GM19324 (cell line): ENCODE data around the gene DNMBP.
"Not testable (repeated sequence)": the region's sequence is repeated elsewhere in the genome, so short reads cannot be mapped to it uniquely, and the experiment has no call there.

Experiments used
- ATAC-seq: cut with Tn5 transposase; IDR thresholded peaks from one replicate; pipeline ENCODE4 v1.9.1; 2021; ENCODE audit warnings: mild to moderate bottlenecking, moderate library complexity; ENCODE audit not compliant: unreplicated experiment, low FRiP score

DNMBP gene

DNA sequence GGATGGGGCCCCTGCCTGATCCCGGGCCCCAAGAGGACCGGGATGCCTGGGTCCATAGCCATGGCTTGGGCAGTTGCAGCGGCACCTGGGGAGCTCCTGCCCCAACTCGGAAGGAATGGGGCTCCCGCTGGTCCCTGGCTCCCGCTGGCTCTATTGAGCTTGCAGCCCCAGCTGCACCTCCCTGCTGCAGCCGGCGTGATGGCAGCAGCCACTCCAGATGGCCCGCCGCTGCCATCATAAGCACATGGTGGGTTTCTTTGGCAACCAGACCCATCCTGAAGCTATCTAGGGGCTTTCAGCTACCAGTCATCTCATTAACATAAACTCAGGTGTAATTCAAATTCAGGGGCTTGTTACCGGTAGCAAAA, 11.1 kb upstream of the DNMBP start:
- ATAC-seq, result no peak

GRCh38 chr10:100020142-100020885, 10.6 kb upstream of the DNMBP start:
- ATAC-seq, result no peak

DNA sequence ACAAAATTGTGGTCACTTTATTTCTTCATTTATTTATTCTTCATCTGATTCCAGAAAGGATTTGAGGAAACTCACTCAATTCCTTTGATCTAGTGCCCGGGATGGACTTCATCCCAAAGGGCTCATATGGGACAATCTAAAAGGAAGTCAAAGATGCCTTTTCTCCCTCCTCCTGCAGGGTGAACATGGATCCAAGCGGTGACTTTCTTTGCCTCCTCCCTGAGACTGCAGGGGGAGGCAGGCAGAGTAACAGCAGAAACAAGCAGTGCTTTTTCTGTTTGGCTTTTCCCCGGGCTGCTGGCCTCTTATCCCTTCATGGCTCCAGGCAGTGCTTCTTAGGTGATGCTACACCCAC, 10.0 kb upstream of the DNMBP start:
- ATAC-seq, result no peak

GRCh38 chr10:100014071-100014762, 4.5 kb upstream of the DNMBP start:
- peak; percentile 66 for ATAC-seq

- ATAC-seq, result no peak
Measured at GRCh38 chr10:100013621-100014020, 3.9 kb upstream of the DNMBP start.

DNA sequence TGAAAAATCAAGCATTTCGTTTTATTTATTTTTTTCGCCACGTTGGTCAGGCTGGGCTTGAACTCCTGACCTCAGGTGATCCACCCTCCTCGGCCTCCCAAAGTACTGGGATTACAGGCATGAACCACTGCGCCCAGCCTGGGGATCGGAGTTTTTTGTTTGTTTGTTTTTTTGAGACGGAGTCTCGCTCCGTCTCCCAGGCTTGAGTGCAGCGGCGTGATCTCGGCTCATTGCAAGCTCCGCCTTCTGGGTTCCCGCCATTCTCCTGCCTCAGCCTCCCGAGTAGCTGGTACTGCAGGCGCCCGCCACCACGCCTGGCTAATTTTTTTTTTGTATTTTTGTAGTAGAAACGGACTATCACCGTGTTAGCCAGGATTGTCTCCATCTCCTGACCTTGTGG, 2.2 kb upstream of the DNMBP start:
- ATAC-seq, result not testable (repeated sequence)

DNA sequence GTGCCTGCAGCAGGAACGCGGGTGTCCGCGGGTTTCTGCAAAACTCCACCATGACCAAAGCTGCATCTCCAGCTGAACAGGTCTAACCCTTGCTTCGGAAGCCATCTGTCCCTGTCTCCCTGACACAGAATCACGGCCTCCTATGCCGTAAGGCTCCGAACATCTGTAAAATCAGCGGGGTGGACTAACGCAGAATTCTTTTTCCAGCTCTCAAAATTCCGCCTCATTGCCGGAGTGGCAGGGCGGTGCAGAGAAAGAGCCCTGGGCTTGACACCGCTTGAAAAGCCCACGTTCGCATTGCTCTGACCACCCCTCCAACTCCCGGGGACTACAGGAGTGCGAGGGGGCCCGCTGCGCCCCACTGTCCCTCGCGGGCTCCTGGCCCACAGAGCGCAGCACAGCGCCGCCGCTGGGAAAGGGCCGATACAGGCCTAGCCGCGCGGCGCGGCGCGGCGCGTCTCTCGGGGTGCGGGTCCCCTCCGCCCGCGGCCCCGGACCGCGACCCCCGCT, 409 bp downstream of the DNMBP start:
- peak; percentile 57 for ATAC-seq

- ATAC-seq, result no peak
Measured at GRCh38 chr10:100008708-100009282, 952 bp downstream of the DNMBP start.

DNA sequence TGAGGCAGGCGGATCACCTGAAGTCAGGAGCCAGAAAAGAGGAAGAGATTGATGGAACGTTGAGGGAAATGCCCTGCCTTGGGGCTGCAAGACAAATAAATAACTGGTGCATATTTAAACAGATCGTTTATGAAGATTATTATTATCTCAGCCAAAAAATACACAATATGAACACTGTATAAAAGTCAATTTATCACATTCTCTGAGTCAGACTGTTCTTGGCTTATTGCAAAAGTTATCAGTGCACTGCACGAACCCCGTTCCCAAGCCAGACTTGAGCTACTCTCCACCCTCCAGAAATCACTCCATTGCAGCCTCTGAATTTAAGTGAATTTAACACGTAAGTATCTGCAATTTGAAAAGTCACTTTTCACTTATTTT, 1.6 kb downstream of the DNMBP start:
- no peak for ATAC-seq

- ATAC-seq, result no peak
Measured at GRCh38 chr10:100007231-100008141, 2.3 kb downstream of the DNMBP start.

DNA sequence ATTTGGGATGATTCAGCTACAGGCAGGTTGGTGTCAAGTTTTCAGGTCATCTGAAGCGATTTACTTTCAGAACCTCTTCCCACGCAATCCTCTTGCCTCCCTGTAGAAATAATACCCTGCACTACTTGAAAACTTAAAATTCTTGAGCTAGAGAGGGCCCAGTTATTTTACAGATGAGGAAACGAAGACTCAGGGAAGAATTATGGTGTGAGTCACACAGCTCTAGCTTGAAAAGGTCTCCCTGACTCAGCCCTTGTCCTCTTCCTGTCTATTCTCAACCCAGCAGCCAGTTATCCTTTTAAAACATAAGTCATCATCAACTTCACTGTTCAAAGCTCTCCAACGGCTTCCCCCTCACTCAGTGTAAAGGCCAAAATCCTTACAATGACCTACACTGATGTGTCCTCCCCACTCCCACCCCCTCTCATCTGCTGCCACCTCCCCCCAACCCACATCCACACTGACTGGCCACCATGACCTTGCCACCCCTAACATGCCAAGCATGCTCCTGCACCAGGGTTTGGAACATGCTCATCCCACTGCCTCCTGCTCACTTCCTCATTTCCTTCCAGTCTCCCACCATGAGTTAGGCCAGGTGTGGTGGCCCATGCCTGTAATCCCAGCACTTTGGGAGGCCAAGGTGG, 3.4 kb downstream of the DNMBP start:
- no peak for ATAC-seq

- no peak for ATAC-seq
Measured at GRCh38 chr10:100004805-100005510, 4.8 kb downstream of the DNMBP start.

- ATAC-seq, result no peak
Measured at GRCh38 chr10:100000109-100000644, 9.6 kb downstream of the DNMBP start.

DNA sequence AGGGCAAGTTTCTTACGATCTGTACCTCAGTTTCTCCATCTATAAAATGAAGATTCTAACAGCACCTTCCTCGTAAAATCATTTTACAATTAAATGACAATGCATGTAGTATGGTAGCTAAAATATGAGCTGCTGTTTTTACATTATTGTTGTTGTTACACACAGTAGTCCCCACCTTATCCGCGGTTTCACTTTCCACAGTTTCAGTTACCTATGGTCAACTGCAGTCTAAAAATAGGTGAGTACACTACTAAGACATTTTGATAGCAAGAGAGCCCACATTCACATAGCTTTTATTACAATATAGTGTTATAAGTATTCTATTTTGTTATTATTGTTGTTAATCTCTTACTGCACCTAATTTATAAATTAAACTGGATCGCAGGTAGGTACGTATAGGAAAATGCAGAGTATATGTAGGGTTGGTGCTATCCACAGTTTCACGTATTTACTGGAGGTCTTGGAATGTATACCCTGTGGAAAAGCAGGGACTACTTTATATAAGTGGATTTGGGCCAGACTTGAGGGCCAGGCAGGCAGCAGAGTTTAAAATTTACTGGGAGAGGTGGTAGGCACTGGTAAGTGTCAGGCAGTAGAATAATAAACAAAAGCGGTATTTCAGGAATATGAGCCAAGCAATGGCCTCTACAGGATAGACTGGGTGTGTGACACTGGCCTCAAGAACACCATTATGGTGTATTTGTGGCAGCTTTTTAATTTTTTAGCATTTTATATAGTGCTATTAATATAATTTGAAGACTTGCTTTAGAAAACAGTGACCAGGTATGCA, 10.2 kb downstream of the DNMBP start:
- ATAC-seq, result no peak

DNA sequence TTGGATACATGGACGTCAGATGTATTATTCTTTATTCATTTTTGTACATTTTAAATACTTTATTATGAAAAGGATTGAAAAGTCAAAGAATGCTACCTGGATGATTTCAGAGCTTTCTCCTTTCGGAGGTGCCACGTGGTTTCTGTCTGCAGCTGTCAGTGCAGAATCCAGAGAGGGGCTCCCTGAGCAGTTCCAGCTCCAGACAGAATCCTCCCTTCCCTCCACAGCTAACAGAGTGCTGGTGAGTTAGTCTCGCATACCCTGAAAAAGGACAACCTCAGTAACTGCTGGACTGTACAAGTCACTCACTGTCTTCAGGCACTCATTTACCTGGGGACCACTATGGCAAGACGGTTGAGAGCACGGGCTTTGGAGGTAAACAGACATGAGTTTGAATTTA, 10.9 kb downstream of the DNMBP start:
- ATAC-seq, result no peak

- no peak for ATAC-seq
Measured at GRCh38 chr10:99996671-99997648, 12.8 kb downstream of the DNMBP start.

DNA sequence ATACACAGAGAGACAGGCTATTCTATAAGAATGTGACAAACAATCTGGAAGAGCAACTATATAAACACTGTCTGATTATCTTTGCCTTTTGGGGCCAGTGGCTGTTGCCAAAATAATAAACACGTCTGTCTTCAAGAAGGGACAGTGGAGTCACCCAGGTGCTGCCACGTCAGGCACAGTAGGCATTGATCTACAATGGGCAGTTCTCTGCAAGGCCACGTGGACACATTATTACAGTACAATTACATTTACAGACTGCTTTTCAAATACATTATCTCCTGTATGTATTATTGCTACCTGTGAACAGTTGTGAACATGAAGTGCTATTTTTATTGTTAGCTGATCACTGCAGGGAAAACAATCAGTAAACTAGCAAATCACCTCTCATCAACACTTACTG, 14.0 kb downstream of the DNMBP start:
- ATAC-seq, result no peak
